Stimulated activated CD4-positive, alpha-beta T cell treated with anti-CD3 and anti-CD28 coated beads, Interleukin-1b, Interleukin-23, amount 100 ng/mL, for 24 hours (primary cell): Measurements from ENCODE around the gene NIPAL4.

Experiments
- DNase-seq, 4 experiments: peaks; one replicate each; pipeline ENCODE4 v3.0.0-alpha.2; 2020; ENCODE audit warnings: low read depth in 4 of 4, low spot score in 1 of 4

The NIPAL4 gene

GRCh38 chr5:157485340-157485739, 25.3 kb downstream of the NIPAL4 start:
- no peak for DNase-seq

- DNase-seq, result no peak
Observed at GRCh38 chr5:157485811-157486210, 25.8 kb downstream of the NIPAL4 start.

- DNase-seq, result no peak
Observed at GRCh38 chr5:157486221-157486681, 26.2 kb downstream of the NIPAL4 start.

GRCh38 chr5:157486861-157487260, 26.8 kb downstream of the NIPAL4 start:
- DNase-seq, result no peak

- no peak for DNase-seq
Observed at GRCh38 chr5:157487358-157487757, 27.3 kb downstream of the NIPAL4 start.

- DNase-seq, result no peak
Observed at GRCh38 chr5:157491471-157491995, 31.5 kb downstream of the NIPAL4 start.

GRCh38 chr5:157492886-157493285, 32.9 kb downstream of the NIPAL4 start:
- no peak for DNase-seq

GRCh38 chr5:157494178-157494832, 34.3 kb downstream of the NIPAL4 start:
- DNase-seq, result no peak

GRCh38 chr5:157496864-157497263, 36.9 kb downstream of the NIPAL4 start:
- DNase-seq, result no peak

- no peak for DNase-seq
Observed at GRCh38 chr5:157497875-157498611, 38.0 kb downstream of the NIPAL4 start.

GRCh38 chr5:157502143-157502647, 42.2 kb downstream of the NIPAL4 start:
- no peak for DNase-seq

- no peak for DNase-seq
Observed at GRCh38 chr5:157504053-157504452, 44.0 kb downstream of the NIPAL4 start.

GRCh38 chr5:157505496-157505895, 45.5 kb downstream of the NIPAL4 start:
- no peak for DNase-seq

- no peak for DNase-seq
Observed at GRCh38 chr5:157506066-157506590, 46.1 kb downstream of the NIPAL4 start.

GRCh38 chr5:157506981-157507780, 47.2 kb downstream of the NIPAL4 start:
- DNase-seq, result no peak

GRCh38 chr5:157509093-157509492, 49.1 kb downstream of the NIPAL4 start:
- DNase-seq, result no peak

- no peak for DNase-seq
Observed at GRCh38 chr5:157509587-157509986, 49.6 kb downstream of the NIPAL4 start.

GRCh38 chr5:157510682-157511081, 50.7 kb downstream of the NIPAL4 start:
- no peak for DNase-seq

- DNase-seq, result peak in 2 of 4 experiments; percentile 3 to 37
Observed at GRCh38 chr5:157511651-157512644, 51.9 kb downstream of the NIPAL4 start.

- DNase-seq, result no peak
Observed at GRCh38 chr5:157513182-157513581, 53.2 kb downstream of the NIPAL4 start.
